ENCODE data around the gene EPHA4. TPM values are rescaled to one million over a fixed set of nuclear protein-coding genes. Genes with fewer than 3 reads are reported as not detected.
A peak's percentile ranks its signal among the peaks of the same experiment; 100 is the strongest.

Gene EPHA4
- total and polyA plus RNA-seq, 2 of the 4 experiments (the other 2 are of a cell fraction): 36.9 to 132 TPM

DNA sequence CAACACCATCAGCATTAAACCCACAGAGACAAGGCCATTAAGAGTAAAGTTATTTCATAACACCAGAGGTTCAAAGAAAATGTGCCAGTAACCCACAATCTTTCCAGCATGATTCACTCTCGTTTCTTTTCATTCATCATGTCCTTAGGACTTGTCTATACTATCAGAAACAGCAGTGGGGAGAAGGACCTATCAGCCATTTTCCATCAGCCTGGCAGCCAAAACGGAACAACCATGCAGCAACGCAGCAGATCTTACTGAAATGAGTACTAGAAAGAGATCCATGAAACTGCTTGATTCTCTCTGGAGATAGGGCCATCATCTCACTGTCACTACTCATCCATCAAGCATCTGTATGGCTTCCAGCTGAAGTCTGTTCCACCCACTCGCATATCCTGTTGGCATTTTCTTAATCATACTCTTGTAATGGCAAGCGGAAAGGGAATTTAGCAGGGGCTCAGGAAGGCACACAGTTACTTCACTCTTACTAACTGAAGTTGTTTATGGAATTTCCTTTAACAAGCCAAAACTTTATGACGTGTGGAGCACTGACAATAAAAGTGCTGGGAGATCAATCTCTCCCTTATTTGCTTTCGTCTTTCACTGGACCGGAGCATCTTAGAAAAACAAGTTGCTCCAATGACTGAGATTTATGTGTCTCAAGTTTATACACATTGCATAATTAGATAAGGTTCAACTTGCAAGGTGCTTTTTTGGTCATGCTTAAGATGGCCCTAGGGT is 69.7 kb downstream of the EPHA4 start:
- no peak overlapping the region for H3K56ac ChIP-seq (ENCODE audit: extremely low read depth, insufficient read depth, low read length)
- no peaks in the 10 kb centered on the region for H4K20me1 ChIP-seq (ENCODE audit: insufficient read depth, low read length)
- H4K8ac ChIP-seq (ENCODE audit: low read depth in 2 of 2, low read length in 2 of 2): peak overlapping the region in 1 of 2 experiments; percentile 15; a peak in 2 of 4 replicates
- H2BK20ac ChIP-seq (ENCODE audit: low read depth, low read length): peak overlapping the region; percentile 8
- no peak overlapping the region; the same call in 1 of the 2 replicates for H3K4me3 ChIP-seq (ENCODE audit: insufficient read depth, low read depth, low read length)
- peak; percentile 69 for DNase-seq
- BruUV-seq (replicated peaks): no TSS peak
- no peak overlapping the region for H4K91ac ChIP-seq (ENCODE audit: insufficient read depth, low read depth, low read length)
- no peak overlapping the region for H3K23ac ChIP-seq (ENCODE audit: low read depth, low read length)
- peak overlapping the region; percentile 39 for H4K5ac ChIP-seq (ENCODE audit: low read depth, low read length)
- ChIA-PET POLR2A (ENCODE audit: unreplicated experiment) (no interaction called here), CTCF (interaction anchor here (0.8 kb wide), 1 partner anchor 8 kb away, joined by 4 read pairs; no protein-coding TSS in a partner anchor)
- 0 out of 3 replicates have a peak overlapping the region, but pooled peaks have one; percentile 1 for H2BK15ac ChIP-seq (ENCODE audit: low read depth, low read length)
- peak overlapping the region; percentile 16 for H2BK120ac ChIP-seq (ENCODE audit: low read depth, low read length)
- H3K18ac ChIP-seq (ENCODE audit: low read depth, low read length): peak overlapping the region; percentile 42; the same call in 1 of the 2 replicates
- 0 out of 2 replicates have a peak overlapping the region, but pooled peaks have one; percentile 1 for H2AK5ac ChIP-seq (ENCODE audit: low read depth, low read length)
- TF ChIP-seq RCOR1 (IDR thresholded peaks at IDR 0.05; ENCODE audit: insufficient replicate concordance, low read length) (peak; percentile 40), MXI1 (IDR thresholded peaks at IDR 0.05; ENCODE audit: borderline replicate concordance, low read depth, low read length) (no peak), CEBPB (IDR thresholded peaks at IDR 0.05; ENCODE audit: low read depth, low read length) (peak; percentile 59; the same call in 1 of the 2 replicates)
- peak overlapping the region; percentile 94 for H3K4me2 ChIP-seq (ENCODE audit: low read depth, low read length)
- ATAC-seq (ENCODE audit: low read depth): peak; percentile 62
- H2BK5ac ChIP-seq (ENCODE audit: low read depth, low read length, poor library complexity, severe bottlenecking): peak overlapping the region; percentile 33
- H3K9me3 ChIP-seq (ENCODE audit: control insufficient read depth, insufficient read depth, low read length): no peaks in the 10 kb centered on the region
- no peak overlapping the region for H2AK9ac ChIP-seq (replicated peaks; ENCODE audit: low read depth, low read length, poor library complexity)
- peak overlapping the region; percentile 5; the same call in 1 of the 2 replicates for H3K14ac ChIP-seq (replicated peaks; ENCODE audit: low read depth, low read length)
- intact Hi-C loops (cut with micrococcal nuclease): loop anchor here (5.0 kb wide), 1 partner anchor 65 kb away; no protein-coding TSS in a partner anchor
- H3K27ac ChIP-seq (ENCODE audit: insufficient read depth, low read length): peak overlapping the region; percentile 69
- H2AFZ ChIP-seq (replicated peaks; ENCODE audit: low read length, poor library complexity): peak overlapping the region; percentile 3
- H3K79me1 ChIP-seq (ENCODE audit: low read depth in 1 of 2, low read length in 2 of 2): peaks cover 0 to 12% of the 10 kb centered on the region in 2 experiments; a peak in 1 of 4 replicates
- peaks cover 5% of the 10 kb centered on the region for H3K36me3 ChIP-seq (ENCODE audit: control insufficient read depth, insufficient read depth, low read length)
- dilution Hi-C loops (cut with HindIII; ENCODE audit: low sequenced_read_pairs, unreplicated experiment): no loop called here
- H3K27me3 ChIP-seq (ENCODE audit: control insufficient read depth, insufficient read depth, low read length): no peaks in the 10 kb centered on the region
- no peak overlapping the region for H3K9ac ChIP-seq (ENCODE audit: low read depth, low read length)
- H3K4ac ChIP-seq (ENCODE audit: low read depth, low read length): peak overlapping the region; percentile 26
- H3K9me1 ChIP-seq (ENCODE audit: insufficient read depth, low read length): no peaks in the 10 kb centered on the region
- H3K4me1 ChIP-seq (ENCODE audit: control insufficient read depth, insufficient read depth, low read length): peaks cover 12% of the 10 kb centered on the region
- in situ Hi-C loops (cut with MboI; ENCODE audit: low sequenced_read_pairs): no loop called here
- 20% methylated on average over 1 of the region's 8 CpGs; no CpG with 5 or more reads in 1 of the 2 experiments for WGBS, 2 experiments (ENCODE audit: extremely low coverage in 2 of 2, insufficient read length in 1 of 2)
